ENCODE results near the gene ADCY5.

GRCh38 chr3:123312331-123313265 lies 136.3 kb downstream of the ADCY5 start:
- TF ChIP-seq CTCF (IDR thresholded peaks at IDR 0.05 in 8 of 11, conservative IDR thresholded peaks at IDR 0.05 in 3 of 11) (no peak), POLR2A (IDR thresholded peaks at IDR 0.05) (no peak), POLR2AphosphoS5 (IDR thresholded peaks at IDR 0.05) (no peak)

Data from spleen (tissue), 7 donors.